ENCODE results near the gene COA8. TPM values are rescaled to one million over a fixed set of nuclear protein-coding genes. Genes with fewer than 3 reads are reported as not detected.
A peak's percentile ranks its signal among the peaks of the same experiment; 100 is the strongest.
"Not testable (repeated sequence)": the region's sequence is repeated elsewhere in the genome, so short reads cannot be mapped to it uniquely, and the experiment has no call there.

The COA8 gene
- total RNA-seq, 1 donor from 2014 or later = 33.0 TPM

- no peaks in the 10 kb centered on the region for H3K36me3 ChIP-seq
- intact Hi-C loops (cut with DNase I) = no loop called here
- DNase-seq (no peak), ATAC-seq (no peak)
- TF ChIP-seq CTCF (IDR thresholded peaks at IDR 0.05) = no peak
- H3K27me3 ChIP-seq (ENCODE audit: low read depth) = no peaks in the 10 kb centered on the region
- no peak overlapping the region for H3K4me3 ChIP-seq
- H3K27ac ChIP-seq = no peak overlapping the region
- H3K9me3 ChIP-seq = no peaks in the 10 kb centered on the region
- H3K4me1 ChIP-seq = peaks cover 5% of the 10 kb centered on the region
Observed at GRCh38 chr14:103597623-103598377, 35.0 kb downstream of the COA8 start.

GRCh38 chr14:103600503-103600902, 37.7 kb downstream of the COA8 start:
- peaks cover 5% of the 10 kb centered on the region for H3K4me1 ChIP-seq
- no peaks in the 10 kb centered on the region for H3K27me3 ChIP-seq (ENCODE audit: low read depth)
- DNase-seq (no peak), ATAC-seq (no peak)
- H3K36me3 ChIP-seq = no peaks in the 10 kb centered on the region
- H3K27ac ChIP-seq = no peak overlapping the region
- H3K4me3 ChIP-seq = no peak overlapping the region
- TF ChIP-seq CTCF (IDR thresholded peaks at IDR 0.05) = no peak
- H3K9me3 ChIP-seq = no peaks in the 10 kb centered on the region
- intact Hi-C loops (cut with DNase I) = no loop called here

- no peak overlapping the region for H3K27ac ChIP-seq
- intact Hi-C loops (cut with DNase I) = no loop called here
- TF ChIP-seq CTCF (IDR thresholded peaks at IDR 0.05) = no peak
- no peak for DNase-seq
- no peaks in the 10 kb centered on the region for H3K9me3 ChIP-seq
- ATAC-seq = no peak
- H3K27me3 ChIP-seq (ENCODE audit: low read depth) = no peaks in the 10 kb centered on the region
- H3K4me3 ChIP-seq = no peak overlapping the region
- H3K4me1 ChIP-seq = peaks cover 22% of the 10 kb centered on the region
- no peaks in the 10 kb centered on the region for H3K36me3 ChIP-seq
Observed at GRCh38 chr14:103604620-103605019, 41.9 kb downstream of the COA8 start.

GRCh38 chr14:103606963-103607668, 44.4 kb downstream of the COA8 start:
- peak; percentile 70 for DNase-seq
- Histone ChIP-seq H3K27ac (no peak overlapping the region), H3K27me3 (ENCODE audit: low read depth) (no peaks in the 10 kb centered on the region), H3K4me1 (peaks cover 22% of the 10 kb centered on the region), H3K4me3 (peak overlapping the region; percentile 33), H3K9me3 (peaks cover 10% of the 10 kb centered on the region), H3K36me3 (no peaks in the 10 kb centered on the region)
- peak; percentile 83 to 89 for ATAC-seq
- intact Hi-C loops (cut with DNase I) = no loop called here
- TF ChIP-seq CTCF (IDR thresholded peaks at IDR 0.05) = peak; percentile 35

- ATAC-seq (no peak), DNase-seq (no peak)
- H3K4me3 ChIP-seq = peak overlapping the region; percentile 33
- H3K27ac ChIP-seq = no peak overlapping the region
- peaks cover 22% of the 10 kb centered on the region for H3K4me1 ChIP-seq
- H3K9me3 ChIP-seq = peaks cover 10% of the 10 kb centered on the region
- no peaks in the 10 kb centered on the region for H3K27me3 ChIP-seq (ENCODE audit: low read depth)
- no peak for TF ChIP-seq CTCF (IDR thresholded peaks at IDR 0.05)
- no peaks in the 10 kb centered on the region for H3K36me3 ChIP-seq
- intact Hi-C loops (cut with DNase I) = no loop called here
Observed at GRCh38 chr14:103607822-103608221, 45.1 kb downstream of the COA8 start.

GRCh38 chr14:103609081-103609480, 46.3 kb downstream of the COA8 start:
- H3K9me3 ChIP-seq; ATAC-seq; H3K27me3 ChIP-seq (ENCODE audit: low read depth); DNase-seq; intact Hi-C loops (cut with DNase I); H3K36me3 ChIP-seq; H3K27ac ChIP-seq; H3K4me3 ChIP-seq: not testable (repeated sequence)
- H3K4me1 ChIP-seq = peaks cover 22% of the 10 kb centered on the region

Data from lower lobe of right lung (tissue), 2 donors.